Activated naive CD8-positive, alpha-beta T cell treated with anti-CD3 and anti-CD28 coated beads, Interleukin-2, amount 50 U/mL, for 16 hours (primary cell): ENCODE data around the gene ANAPC15.

Experiments
- DNase-seq: peaks from one replicate; pipeline ENCODE4 v3.0.0-alpha.2; 2020; ENCODE audit warnings: low read depth, low spot score

ANAPC15 gene

GRCh38 chr11:72085621-72086351, 26.7 kb downstream of the ANAPC15 start:
- DNase-seq: no peak

- DNase-seq: no peak
Observed at GRCh38 chr11:72084965-72085364, 27.5 kb downstream of the ANAPC15 start.

GRCh38 chr11:72084076-72084475, 28.4 kb downstream of the ANAPC15 start:
- no peak for DNase-seq

GRCh38 chr11:72083414-72083813, 29.1 kb downstream of the ANAPC15 start:
- no peak for DNase-seq

- no peak for DNase-seq
Observed at GRCh38 chr11:72081821-72082453, 30.6 kb downstream of the ANAPC15 start.

- no peak for DNase-seq
Observed at GRCh38 chr11:72081184-72081644, 31.3 kb downstream of the ANAPC15 start.

GRCh38 chr11:72080326-72081183, 31.9 kb downstream of the ANAPC15 start, which contains the start of the genes LRRC51 and NUMA1:
Gene LRRC51 (plus strand): TSS chr11:72080850. CDS start chr11:72089084, 8,234 bp downstream.
Gene NUMA1 (minus strand): TSS chr11:72080542. CDS start chr11:72035943, 44,599 bp downstream.
- DNase-seq: peak; percentile 97

- DNase-seq: no peak
Observed at GRCh38 chr11:72079819-72080325, 32.6 kb downstream of the ANAPC15 start.

GRCh38 chr11:72078477-72078876, 34.0 kb downstream of the ANAPC15 start:
- DNase-seq: no peak

GRCh38 chr11:72075756-72076155, 36.7 kb downstream of the ANAPC15 start:
- no peak for DNase-seq

GRCh38 chr11:72075109-72075508, 37.4 kb downstream of the ANAPC15 start:
- no peak for DNase-seq

- no peak for DNase-seq
Observed at GRCh38 chr11:72072348-72072747, 40.1 kb downstream of the ANAPC15 start.

- DNase-seq: no peak
Observed at GRCh38 chr11:72070491-72070890, 42.0 kb downstream of the ANAPC15 start.

GRCh38 chr11:72069787-72070251, 42.7 kb downstream of the ANAPC15 start:
- no peak for DNase-seq

- DNase-seq: no peak
Observed at GRCh38 chr11:72069200-72069599, 43.3 kb downstream of the ANAPC15 start.

GRCh38 chr11:72067676-72068075, 44.8 kb downstream of the ANAPC15 start:
- DNase-seq: no peak

- no peak for DNase-seq
Observed at GRCh38 chr11:72067266-72067665, 45.2 kb downstream of the ANAPC15 start.

GRCh38 chr11:72066855-72067254, 45.6 kb downstream of the ANAPC15 start:
- DNase-seq: no peak

- no peak for DNase-seq
Observed at GRCh38 chr11:72061739-72062396, 50.6 kb downstream of the ANAPC15 start.
